ENCODE measurements around the gene ACTG1. TPM values are rescaled to one million over a fixed set of nuclear protein-coding genes. Genes with fewer than 3 reads are reported as not detected.

Gene ACTG1
- total RNA-seq, 1 donor from 2014 or later = 1,613 TPM

DNA sequence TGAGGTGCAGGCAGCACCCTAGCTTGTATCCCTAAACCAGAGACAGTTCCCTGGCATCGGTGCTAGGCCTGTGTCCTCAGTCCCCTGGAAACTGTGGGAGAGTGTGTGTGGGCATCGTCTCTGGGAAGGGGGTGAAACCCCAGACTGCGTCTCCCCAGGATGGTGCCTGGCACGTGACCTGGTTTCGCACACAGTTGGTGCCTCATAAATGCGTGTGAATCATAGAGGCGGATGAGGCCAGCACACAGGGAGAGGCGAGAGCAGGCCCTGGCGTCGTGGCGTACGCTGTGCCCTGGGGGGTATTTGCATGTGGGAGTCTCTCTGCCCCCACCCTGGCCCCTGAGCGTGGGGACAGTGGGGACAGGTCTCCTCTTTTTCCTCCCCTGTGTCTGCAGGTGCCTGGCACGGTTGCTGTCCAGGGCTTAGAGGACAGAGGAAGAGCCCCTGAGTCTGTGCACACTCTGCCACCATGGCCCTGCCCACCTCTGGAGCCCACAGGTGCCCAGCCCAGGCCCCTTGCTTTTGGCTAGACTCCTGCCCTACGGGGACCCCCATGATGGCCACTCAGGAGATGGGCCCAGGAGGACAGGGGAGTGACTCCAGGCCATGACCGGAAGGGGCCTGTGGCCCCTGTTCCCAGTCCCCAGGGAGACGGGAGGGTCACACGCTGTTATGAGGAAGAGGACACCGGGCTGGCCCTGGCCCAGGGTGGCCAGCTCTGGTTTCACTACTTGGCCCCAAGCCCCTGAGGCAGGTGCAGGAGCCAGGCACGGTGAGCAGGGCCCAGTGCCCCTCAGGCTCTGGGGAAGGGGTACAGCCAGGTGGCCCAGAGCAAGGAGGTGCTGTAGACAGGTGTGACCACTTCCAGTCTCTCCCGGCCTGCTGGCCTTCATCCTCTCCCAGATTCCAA is 14.3 kb upstream of the ACTG1 start:
- Histone ChIP-seq H3K9ac (ENCODE audit: low read depth in 1 of 3, low read length in 3 of 3) (no peak overlapping the region), H3K9me3 (ENCODE audit: control insufficient read depth in 3 of 3, low read length in 3 of 3) (no peaks in the 10 kb centered on the region), H3K27me3 (ENCODE audit: control insufficient read depth in 3 of 3, insufficient read depth in 3 of 3, low read length in 3 of 3) (peaks cover 51 to 77% (median 58%) of the 10 kb centered on the region in 3 donors), H3K36me3 (ENCODE audit: control insufficient read depth in 3 of 3, insufficient read depth in 3 of 3, low read length in 3 of 3) (no peaks in the 10 kb centered on the region), H3K27ac (ENCODE audit: low read depth, low read length) (no peak overlapping the region), H3K4me3 (ENCODE audit: low read length in 3 of 3) (no peak overlapping the region), H3K4me1 (ENCODE audit: control insufficient read depth in 3 of 3, insufficient read depth in 3 of 3, low read length in 3 of 3) (peaks cover 10 to 24% (median 23%) of the 10 kb centered on the region in 3 donors)

DNA sequence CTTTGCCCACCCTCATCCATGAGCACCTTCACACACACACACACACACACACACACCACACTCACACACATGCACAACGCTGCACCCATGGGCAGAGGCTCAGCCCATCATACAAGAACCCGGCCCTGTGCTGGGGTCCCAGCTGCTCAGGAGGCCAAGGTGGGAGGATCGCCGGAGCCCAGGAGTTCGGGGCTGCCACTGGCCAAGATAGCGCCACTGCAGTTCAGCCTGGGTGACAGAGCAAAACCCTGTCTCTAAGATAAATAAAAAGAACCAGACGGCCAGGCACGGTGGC is 12.2 kb upstream of the ACTG1 start:
- no peak overlapping the region for H3K9ac ChIP-seq (ENCODE audit: low read depth in 1 of 3, low read length in 3 of 3)
- H3K36me3 ChIP-seq (ENCODE audit: control insufficient read depth in 3 of 3, insufficient read depth in 3 of 3, low read length in 3 of 3) = no peaks in the 10 kb centered on the region
- peaks cover 19 to 32% (median 26%) of the 10 kb centered on the region in 3 donors for H3K4me1 ChIP-seq (ENCODE audit: control insufficient read depth in 3 of 3, insufficient read depth in 3 of 3, low read length in 3 of 3)
- H3K27me3 ChIP-seq (ENCODE audit: control insufficient read depth in 3 of 3, insufficient read depth in 3 of 3, low read length in 3 of 3) = peaks cover 55 to 82% (median 59%) of the 10 kb centered on the region in 3 donors
- H3K27ac ChIP-seq (ENCODE audit: low read depth, low read length) = no peak overlapping the region
- no peak overlapping the region for H3K4me3 ChIP-seq (ENCODE audit: low read length in 3 of 3)
- H3K9me3 ChIP-seq (ENCODE audit: control insufficient read depth in 3 of 3, low read length in 3 of 3) = no peaks in the 10 kb centered on the region

DNA sequence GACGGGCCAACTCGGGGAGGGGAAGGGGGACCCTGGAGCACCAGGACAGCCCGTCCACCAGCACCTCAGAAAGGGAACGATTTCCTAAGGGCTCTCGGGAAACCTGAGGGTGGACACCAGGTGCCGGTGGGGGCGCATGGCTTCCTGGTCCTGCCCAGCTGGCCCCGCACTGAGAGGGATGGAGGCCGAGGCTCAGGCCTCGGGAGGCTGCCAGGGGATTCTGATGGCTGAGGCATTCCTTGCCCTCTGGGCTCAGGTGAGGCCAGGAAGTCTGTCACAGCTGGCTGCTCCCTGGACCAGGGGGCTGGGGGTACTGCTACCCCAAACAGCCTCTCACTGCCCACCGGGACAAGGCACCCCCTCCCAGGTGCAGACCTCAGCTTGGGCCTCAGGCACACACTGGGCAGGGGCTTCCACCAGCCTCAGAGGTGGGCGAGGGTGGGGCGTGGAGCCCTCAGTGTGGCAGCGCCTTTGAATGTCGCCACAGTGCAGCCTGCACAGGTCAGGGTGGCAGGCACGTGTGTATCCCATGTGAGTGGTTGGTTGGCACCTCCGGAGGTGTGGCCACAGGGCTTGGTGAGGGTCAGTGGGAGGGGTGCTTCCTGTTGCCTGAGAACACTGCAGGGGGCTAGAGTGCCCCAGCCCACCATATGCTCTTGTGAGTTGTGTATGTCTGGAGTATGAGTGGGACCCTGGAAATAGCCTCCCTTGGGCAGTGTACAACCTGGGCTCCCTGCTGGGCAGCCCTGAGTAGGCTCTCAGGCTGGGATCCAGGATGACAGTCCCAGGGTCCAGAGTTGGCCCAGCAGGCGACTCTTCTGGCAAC is 11.7 kb upstream of the ACTG1 start:
- Histone ChIP-seq H3K27ac (ENCODE audit: low read depth, low read length) (no peak overlapping the region), H3K9ac (ENCODE audit: low read depth in 1 of 3, low read length in 3 of 3) (no peak overlapping the region), H3K27me3 (ENCODE audit: control insufficient read depth in 3 of 3, insufficient read depth in 3 of 3, low read length in 3 of 3) (peaks cover 57 to 84% (median 59%) of the 10 kb centered on the region in 3 donors), H3K4me1 (ENCODE audit: control insufficient read depth in 3 of 3, insufficient read depth in 3 of 3, low read length in 3 of 3) (peaks cover 24 to 38% (median 32%) of the 10 kb centered on the region in 3 donors), H3K36me3 (ENCODE audit: control insufficient read depth in 3 of 3, insufficient read depth in 3 of 3, low read length in 3 of 3) (no peaks in the 10 kb centered on the region), H3K4me3 (ENCODE audit: low read length in 3 of 3) (no peak overlapping the region), H3K9me3 (ENCODE audit: control insufficient read depth in 3 of 3, low read length in 3 of 3) (no peaks in the 10 kb centered on the region)

DNA sequence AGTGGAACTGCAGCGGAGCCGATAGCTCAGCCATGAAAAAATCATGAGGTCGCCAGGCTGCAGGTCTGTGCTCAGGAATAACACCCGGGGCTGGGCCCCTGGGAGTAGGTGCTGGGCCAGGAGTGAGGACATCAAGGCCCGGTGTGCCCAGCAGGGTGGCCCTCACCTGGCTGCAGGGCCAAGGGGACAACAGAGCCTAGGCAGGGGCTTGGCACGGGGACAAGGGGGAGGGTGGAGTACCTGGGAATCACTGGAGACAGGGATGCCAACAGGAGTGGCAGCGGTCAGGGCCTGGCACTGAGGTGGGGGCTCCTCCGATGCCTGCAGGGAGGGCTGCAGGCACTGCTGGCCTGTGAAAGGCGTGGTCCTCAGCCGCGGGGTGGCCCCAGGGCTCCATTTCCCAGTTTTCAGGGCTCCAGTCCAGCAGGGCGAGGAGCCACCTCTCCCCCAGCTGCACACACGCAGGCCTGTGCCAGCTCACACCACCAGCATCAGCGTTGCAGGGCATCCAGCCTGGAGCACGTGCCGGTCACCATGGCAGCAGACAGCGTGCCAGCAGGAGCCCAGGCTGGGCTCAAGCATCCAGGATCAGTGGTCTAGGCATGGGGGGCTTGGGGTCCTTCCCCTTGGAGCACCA is 10.9 kb upstream of the ACTG1 start:
- Histone ChIP-seq H3K4me1 (ENCODE audit: control insufficient read depth in 3 of 3, insufficient read depth in 3 of 3, low read length in 3 of 3) (peaks cover 28 to 45% (median 39%) of the 10 kb centered on the region in 3 donors), H3K9me3 (ENCODE audit: control insufficient read depth in 3 of 3, low read length in 3 of 3) (no peaks in the 10 kb centered on the region), H3K4me3 (ENCODE audit: low read length in 3 of 3) (no peak overlapping the region), H3K27me3 (ENCODE audit: control insufficient read depth in 3 of 3, insufficient read depth in 3 of 3, low read length in 3 of 3) (peaks cover 51 to 78% (median 53%) of the 10 kb centered on the region in 3 donors), H3K9ac (ENCODE audit: low read depth in 1 of 3, low read length in 3 of 3) (no peak overlapping the region), H3K36me3 (ENCODE audit: control insufficient read depth in 3 of 3, insufficient read depth in 3 of 3, low read length in 3 of 3) (no peaks in the 10 kb centered on the region), H3K27ac (ENCODE audit: low read depth, low read length) (no peak overlapping the region)

DNA sequence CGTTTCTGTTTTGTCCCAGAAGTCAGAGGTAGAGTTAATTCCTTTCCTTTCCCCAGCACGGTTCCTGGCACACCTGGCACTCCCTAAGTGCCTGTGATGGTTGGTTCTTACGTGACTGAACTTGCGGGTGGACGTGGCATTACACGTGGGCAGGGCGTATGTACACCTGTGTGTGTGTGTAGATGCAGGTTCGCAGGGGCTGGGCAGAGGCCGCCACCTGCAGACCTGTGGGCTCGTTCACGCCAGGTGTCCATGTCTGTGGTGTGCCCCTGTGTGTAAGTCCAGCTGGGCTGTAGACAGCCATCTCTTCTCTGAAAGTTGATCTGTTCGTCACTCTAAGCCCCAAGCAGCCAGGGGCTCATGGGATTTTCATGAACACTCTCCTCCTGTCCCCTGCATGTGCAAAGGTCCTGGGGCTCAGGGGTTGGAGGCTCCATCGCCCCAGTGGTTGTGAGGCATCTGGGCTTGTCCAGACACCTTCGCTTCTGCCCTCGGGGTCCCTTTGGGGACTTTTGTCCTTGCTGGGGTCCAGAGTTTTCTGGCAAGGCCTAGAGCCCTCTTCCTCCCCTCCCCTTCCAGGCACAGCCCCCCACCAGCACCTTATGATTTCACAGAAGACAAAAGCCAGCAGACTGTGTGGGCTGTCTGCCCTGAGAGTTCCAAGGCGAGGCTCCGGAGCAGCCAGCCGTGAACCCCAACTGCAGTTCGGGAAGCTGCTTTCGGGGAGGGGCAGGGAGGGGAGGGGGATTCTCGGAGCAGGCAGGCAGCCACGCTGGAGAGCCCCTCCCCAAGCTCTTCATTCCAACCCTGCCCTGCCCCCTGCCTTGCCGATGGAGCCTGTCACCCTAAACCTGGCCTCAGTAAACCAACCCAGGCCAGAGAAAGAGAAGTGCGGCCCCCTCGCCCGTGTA is 10.1 kb upstream of the ACTG1 start:
- Histone ChIP-seq H3K9me3 (ENCODE audit: control insufficient read depth in 3 of 3, low read length in 3 of 3) (no peaks in the 10 kb centered on the region), H3K4me1 (ENCODE audit: control insufficient read depth in 3 of 3, insufficient read depth in 3 of 3, low read length in 3 of 3) (peaks cover 35 to 49% (median 42%) of the 10 kb centered on the region in 3 donors), H3K27ac (ENCODE audit: low read depth, low read length) (no peak overlapping the region), H3K4me3 (ENCODE audit: low read length in 3 of 3) (no peak overlapping the region), H3K27me3 (ENCODE audit: control insufficient read depth in 3 of 3, insufficient read depth in 3 of 3, low read length in 3 of 3) (peaks cover 46 to 77% (median 51%) of the 10 kb centered on the region in 3 donors), H3K9ac (ENCODE audit: low read depth in 1 of 3, low read length in 3 of 3) (no peak overlapping the region), H3K36me3 (ENCODE audit: control insufficient read depth in 3 of 3, insufficient read depth in 3 of 3, low read length in 3 of 3) (no peaks in the 10 kb centered on the region)

DNA sequence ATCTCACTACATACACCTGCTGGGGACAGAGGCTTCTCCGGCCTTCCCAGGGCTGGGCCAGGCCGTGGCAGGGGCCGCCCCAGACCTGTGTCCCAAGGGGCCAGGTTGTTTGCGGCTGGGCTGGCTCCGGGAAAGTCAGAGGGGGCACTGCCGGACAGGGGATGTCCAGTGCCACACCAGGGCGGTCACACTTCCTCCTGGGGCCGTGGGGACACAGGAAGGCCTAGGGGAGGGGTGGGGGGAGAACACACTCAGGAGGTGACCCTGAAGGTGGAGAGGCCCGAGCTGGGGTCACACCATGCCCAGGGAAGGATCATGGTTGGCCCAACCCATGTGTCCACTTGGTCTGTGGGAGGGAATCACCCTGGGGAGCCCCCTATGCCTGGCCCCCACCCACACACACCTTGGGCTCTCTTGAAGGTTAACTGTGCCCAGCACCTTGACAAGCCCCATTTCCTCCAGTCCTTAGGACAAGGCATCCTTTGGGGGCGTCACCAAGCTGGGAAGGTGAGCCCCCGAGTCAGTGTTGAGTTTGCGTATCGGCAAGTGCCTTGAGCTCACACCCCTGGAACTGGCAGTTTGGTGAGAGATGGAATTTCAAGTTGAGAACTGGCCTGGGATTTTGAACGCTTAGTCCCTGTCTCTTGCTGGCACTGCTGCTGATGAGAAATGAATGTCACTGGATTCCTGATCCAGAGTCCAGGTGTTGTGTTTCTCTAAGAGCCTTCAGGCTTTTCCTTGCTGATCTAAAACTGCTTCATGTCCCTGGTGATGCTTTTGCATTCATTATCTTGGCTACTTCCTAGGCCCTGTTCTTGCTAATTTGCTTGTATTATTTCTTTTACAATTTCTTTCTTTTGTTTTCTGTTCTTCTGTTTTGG is 7.7 kb upstream of the ACTG1 start:
- Histone ChIP-seq H3K9me3 (ENCODE audit: control insufficient read depth in 3 of 3, low read length in 3 of 3) (no peaks in the 10 kb centered on the region), H3K36me3 (ENCODE audit: control insufficient read depth in 3 of 3, insufficient read depth in 3 of 3, low read length in 3 of 3) (no peaks in the 10 kb centered on the region), H3K9ac (ENCODE audit: low read depth in 1 of 3, low read length in 3 of 3) (peak overlapping the region in 1 of 3 donors; percentile 57), H3K27me3 (ENCODE audit: control insufficient read depth in 3 of 3, insufficient read depth in 3 of 3, low read length in 3 of 3) (peaks cover 24 to 57% (median 37%) of the 10 kb centered on the region in 3 donors), H3K4me1 (ENCODE audit: control insufficient read depth in 3 of 3, insufficient read depth in 3 of 3, low read length in 3 of 3) (peaks cover 43 to 57% (median 46%) of the 10 kb centered on the region in 3 donors), H3K4me3 (ENCODE audit: low read length in 3 of 3) (no peak overlapping the region), H3K27ac (ENCODE audit: low read depth, low read length) (no peak overlapping the region)

GRCh38 chr17:81519284-81520020 is 6.9 kb upstream of the ACTG1 start:
- peak overlapping the region; percentile 30 to 49 (median 46) for H3K4me3 ChIP-seq (ENCODE audit: low read length in 3 of 3)

GRCh38 chr17:81518785-81519283 is 6.2 kb upstream of the ACTG1 start:
- Histone ChIP-seq H3K9me3 (ENCODE audit: control insufficient read depth in 3 of 3, low read length in 3 of 3) (no peaks in the 10 kb centered on the region), H3K4me3 (ENCODE audit: low read length in 3 of 3) (peak overlapping the region; percentile 30 to 49 (median 46)), H3K36me3 (ENCODE audit: control insufficient read depth in 3 of 3, insufficient read depth in 3 of 3, low read length in 3 of 3) (no peaks in the 10 kb centered on the region), H3K9ac (ENCODE audit: low read depth in 1 of 3, low read length in 3 of 3) (peak overlapping the region in 2 of 3 donors; percentile 14 to 57), H3K27ac (ENCODE audit: low read depth, low read length) (no peak overlapping the region), H3K4me1 (ENCODE audit: control insufficient read depth in 3 of 3, insufficient read depth in 3 of 3, low read length in 3 of 3) (peaks cover 43 to 62% (median 47%) of the 10 kb centered on the region in 3 donors), H3K27me3 (ENCODE audit: control insufficient read depth in 3 of 3, insufficient read depth in 3 of 3, low read length in 3 of 3) (peaks cover 16 to 45% (median 25%) of the 10 kb centered on the region in 3 donors)

More at GRCh38 chr17:81519284-81520020, 6.9 kb upstream of the ACTG1 start:
- H3K27ac ChIP-seq (ENCODE audit: low read depth, low read length) = no peak overlapping the region
- H3K27me3 ChIP-seq (ENCODE audit: control insufficient read depth in 3 of 3, insufficient read depth in 3 of 3, low read length in 3 of 3) = peaks cover 22 to 51% (median 31%) of the 10 kb centered on the region in 3 donors
- H3K9me3 ChIP-seq (ENCODE audit: control insufficient read depth in 3 of 3, low read length in 3 of 3) = no peaks in the 10 kb centered on the region
- H3K36me3 ChIP-seq (ENCODE audit: control insufficient read depth in 3 of 3, insufficient read depth in 3 of 3, low read length in 3 of 3) = no peaks in the 10 kb centered on the region
- H3K4me1 ChIP-seq (ENCODE audit: control insufficient read depth in 3 of 3, insufficient read depth in 3 of 3, low read length in 3 of 3) = peaks cover 43 to 59% (median 47%) of the 10 kb centered on the region in 3 donors
- peak overlapping the region in 2 of 3 donors; percentile 50 to 57 for H3K9ac ChIP-seq (ENCODE audit: low read depth in 1 of 3, low read length in 3 of 3)
